HEK293 (cell line): ENCODE results near the gene GTF3C1.

Source experiments
- GLIS1 ChIP-seq: fragments of 450-650 bp; formaldehyde crosslinking; IDR thresholded peaks from 2 replicates; pipeline ENCODE4 v1.5.1; 2016; ENCODE audit warnings: missing biosample characterization, missing genetic modification characterization
- GLIS2 ChIP-seq: fragments of 450-650 bp; formaldehyde crosslinking; IDR thresholded peaks from 2 replicates; pipeline ENCODE4 v1.5.1; 2016; ENCODE audit warnings: missing biosample characterization, missing genetic modification characterization
- SP2 ChIP-seq: fragments of 450-650 bp; formaldehyde crosslinking; IDR thresholded peaks from 2 replicates; pipeline ENCODE4 v1.5.1; 2016; ENCODE audit warnings: missing biosample characterization, missing genetic modification characterization
- TCF7L2 ChIP-seq: IDR thresholded peaks from 2 replicates; pipeline ENCODE4 v1.6.1; 2011; ENCODE audit warnings: low read depth, mild to moderate bottlenecking, inconsistent platforms, low read length, moderate library complexity, borderline replicate concordance
- ZBTB17 ChIP-seq: fragments of 450-650 bp; formaldehyde crosslinking; IDR thresholded peaks from 2 replicates; pipeline ENCODE4 v1.5.1; 2016; ENCODE audit warnings: missing biosample characterization, missing genetic modification characterization
- ZBTB20 ChIP-seq: fragments of 450-650 bp; formaldehyde crosslinking; IDR thresholded peaks from 2 replicates; pipeline ENCODE4 v1.5.1; 2016; ENCODE audit warnings: missing biosample characterization, missing genetic modification characterization
- ZBTB21 ChIP-seq: fragments of 450-650 bp; formaldehyde crosslinking; IDR thresholded peaks from 2 replicates; pipeline ENCODE4 v1.5.1; 2017; ENCODE audit warnings: missing biosample characterization, missing genetic modification characterization
- ZBTB48 ChIP-seq: fragments of 450-650 bp; formaldehyde crosslinking; IDR thresholded peaks from 2 replicates; pipeline ENCODE4 v1.5.1; 2016; ENCODE audit warnings: missing biosample characterization, missing genetic modification characterization
- ZBTB8A ChIP-seq: fragments of 450-650 bp; formaldehyde crosslinking; IDR thresholded peaks from 2 replicates; pipeline ENCODE4 v1.5.1; 2016; ENCODE audit warnings: missing biosample characterization, missing genetic modification characterization
- ZFP69B ChIP-seq: fragments of 450-650 bp; formaldehyde crosslinking; IDR thresholded peaks from 2 replicates; pipeline ENCODE4 v1.5.1; 2016; ENCODE audit warnings: missing biosample characterization, missing genetic modification characterization
- ZNF112 ChIP-seq: fragments of 450-650 bp; formaldehyde crosslinking; IDR thresholded peaks from 2 replicates; pipeline ENCODE4 v1.5.0; 2017; ENCODE audit warnings: missing biosample characterization, missing genetic modification characterization
- ZNF2 ChIP-seq: fragments of 450-650 bp; formaldehyde crosslinking; IDR thresholded peaks from 2 replicates; pipeline ENCODE4 v1.5.1; 2016; ENCODE audit warnings: missing biosample characterization, missing genetic modification characterization
- ZNF341 ChIP-seq: fragments of 450-650 bp; formaldehyde crosslinking; IDR thresholded peaks from 2 replicates; pipeline ENCODE4; 2016; ENCODE audit warnings: low read depth, missing biosample characterization, missing genetic modification characterization
- ZNF366 ChIP-seq: fragments of 450-650 bp; formaldehyde crosslinking; conservative IDR thresholded peaks from 2 replicates; pipeline ENCODE4 v1.5.1; 2016; ENCODE audit warnings: missing biosample characterization, missing genetic modification characterization
- ZNF391 ChIP-seq: fragments of 450-650 bp; formaldehyde crosslinking; IDR thresholded peaks from 2 replicates; pipeline ENCODE4 v1.5.1; 2016; ENCODE audit warnings: low read depth, missing biosample characterization, missing genetic modification characterization, borderline replicate concordance
- ZNF426 ChIP-seq: fragments of 450-650 bp; formaldehyde crosslinking; IDR thresholded peaks from 2 replicates; pipeline ENCODE4 v1.5.1; 2017; ENCODE audit warnings: missing biosample characterization, missing genetic modification characterization, mild to moderate bottlenecking, inconsistent platforms, moderate library complexity
- ZNF561 ChIP-seq: fragments of 450-650 bp; IDR thresholded peaks from 2 replicates; pipeline ENCODE4 v1.5.1; 2018; ENCODE audit warnings: missing biosample characterization, missing genetic modification characterization, borderline replicate concordance
- TF ChIP-seq, protein P1 (sequence below): fragments of 450-650 bp; formaldehyde crosslinking; optimal IDR thresholded peaks from 2 replicates; pipeline ENCODE3; 2016; ENCODE audit warnings: missing biosample characterization, mild to moderate bottlenecking, missing genetic modification characterization
- TF ChIP-seq, protein P2 (sequence below): fragments of 450-650 bp; formaldehyde crosslinking; conservative IDR thresholded peaks from 2 replicates; pipeline ENCODE4 v1.5.1; 2016; ENCODE audit warnings: low read depth, missing biosample characterization, missing genetic modification characterization
- TF ChIP-seq, protein P3 (sequence below): fragments of 450-650 bp; formaldehyde crosslinking; IDR thresholded peaks from 2 replicates; pipeline ENCODE4 v1.5.1; 2016; ENCODE audit warnings: missing biosample characterization, missing genetic modification characterization
- TF ChIP-seq, protein P4 (sequence below): fragments of 450-650 bp; formaldehyde crosslinking; IDR thresholded peaks from 2 replicates; pipeline ENCODE4 v1.5.1; 2016; ENCODE audit warnings: missing biosample characterization, missing genetic modification characterization
- TF ChIP-seq, protein P5 (sequence below): fragments of 450-650 bp; formaldehyde crosslinking; IDR thresholded peaks from 2 replicates; pipeline ENCODE4 v1.5.1; 2016; ENCODE audit warnings: missing biosample characterization, missing genetic modification characterization, low read depth
- TF ChIP-seq, protein P6 (sequence below): fragments of 450-650 bp; formaldehyde crosslinking; IDR thresholded peaks from 2 replicates; pipeline ENCODE4 v1.5.1; 2016; ENCODE audit warnings: missing biosample characterization, missing genetic modification characterization

GTF3C1 gene

DNA sequence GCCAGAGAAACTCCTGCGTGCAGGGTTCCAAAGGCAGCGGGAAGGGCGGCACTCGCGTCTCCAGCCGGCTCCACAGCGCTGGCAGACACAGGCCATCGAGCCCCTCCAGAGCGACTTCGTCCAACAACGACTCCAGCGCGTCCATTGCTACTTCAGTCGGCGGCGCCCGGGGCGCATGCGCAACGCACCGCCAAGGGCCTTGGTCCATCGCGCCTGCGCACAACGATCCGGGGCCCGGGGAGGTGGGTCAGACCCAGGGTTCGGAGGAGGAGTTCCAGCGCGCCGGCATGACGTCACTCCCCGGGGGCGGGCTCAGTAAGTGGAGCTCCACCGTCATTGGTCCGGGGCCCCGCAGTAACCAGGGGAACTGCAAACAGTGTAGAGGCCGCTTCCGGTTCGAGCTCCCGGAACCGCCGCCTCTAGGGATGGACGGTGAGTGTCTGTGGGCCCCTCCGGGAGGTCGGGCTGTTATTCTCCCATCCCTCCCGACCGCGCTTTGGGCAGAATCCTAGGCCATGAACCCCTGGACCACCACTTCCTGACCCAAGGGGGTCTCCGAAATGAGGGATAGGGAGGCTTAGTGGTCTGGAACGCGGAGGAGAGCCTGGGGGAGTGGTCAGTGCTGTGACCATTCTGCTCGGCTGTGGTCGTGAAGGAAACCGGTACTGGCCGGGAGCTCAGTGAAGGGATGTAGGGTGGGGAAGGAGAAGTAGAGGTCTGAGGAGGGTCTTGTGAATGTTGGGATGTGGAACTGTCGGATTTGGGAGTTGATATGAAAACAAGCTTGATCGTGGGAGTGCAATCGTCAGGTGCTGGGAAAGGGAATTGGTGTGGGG is at the start of gene GTF3C1, which contains the start of gene KATNIP (continued):
- TF ChIP-seq, protein P1, sequence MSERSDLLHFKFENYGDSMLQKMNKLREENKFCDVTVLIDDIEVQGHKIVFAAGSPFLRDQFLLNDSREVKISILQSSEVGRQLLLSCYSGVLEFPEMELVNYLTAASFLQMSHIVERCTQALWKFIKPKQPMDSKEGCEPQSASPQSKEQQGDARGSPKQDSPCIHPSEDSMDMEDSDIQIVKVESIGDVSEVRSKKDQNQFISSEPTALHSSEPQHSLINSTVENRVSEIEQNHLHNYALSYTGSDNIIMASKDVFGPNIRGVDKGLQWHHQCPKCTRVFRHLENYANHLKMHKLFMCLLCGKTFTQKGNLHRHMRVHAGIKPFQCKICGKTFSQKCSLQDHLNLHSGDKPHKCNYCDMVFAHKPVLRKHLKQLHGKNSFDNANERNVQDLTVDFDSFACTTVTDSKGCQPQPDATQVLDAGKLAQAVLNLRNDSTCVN: peak; percentile 37
- TF ChIP-seq, protein P2, sequence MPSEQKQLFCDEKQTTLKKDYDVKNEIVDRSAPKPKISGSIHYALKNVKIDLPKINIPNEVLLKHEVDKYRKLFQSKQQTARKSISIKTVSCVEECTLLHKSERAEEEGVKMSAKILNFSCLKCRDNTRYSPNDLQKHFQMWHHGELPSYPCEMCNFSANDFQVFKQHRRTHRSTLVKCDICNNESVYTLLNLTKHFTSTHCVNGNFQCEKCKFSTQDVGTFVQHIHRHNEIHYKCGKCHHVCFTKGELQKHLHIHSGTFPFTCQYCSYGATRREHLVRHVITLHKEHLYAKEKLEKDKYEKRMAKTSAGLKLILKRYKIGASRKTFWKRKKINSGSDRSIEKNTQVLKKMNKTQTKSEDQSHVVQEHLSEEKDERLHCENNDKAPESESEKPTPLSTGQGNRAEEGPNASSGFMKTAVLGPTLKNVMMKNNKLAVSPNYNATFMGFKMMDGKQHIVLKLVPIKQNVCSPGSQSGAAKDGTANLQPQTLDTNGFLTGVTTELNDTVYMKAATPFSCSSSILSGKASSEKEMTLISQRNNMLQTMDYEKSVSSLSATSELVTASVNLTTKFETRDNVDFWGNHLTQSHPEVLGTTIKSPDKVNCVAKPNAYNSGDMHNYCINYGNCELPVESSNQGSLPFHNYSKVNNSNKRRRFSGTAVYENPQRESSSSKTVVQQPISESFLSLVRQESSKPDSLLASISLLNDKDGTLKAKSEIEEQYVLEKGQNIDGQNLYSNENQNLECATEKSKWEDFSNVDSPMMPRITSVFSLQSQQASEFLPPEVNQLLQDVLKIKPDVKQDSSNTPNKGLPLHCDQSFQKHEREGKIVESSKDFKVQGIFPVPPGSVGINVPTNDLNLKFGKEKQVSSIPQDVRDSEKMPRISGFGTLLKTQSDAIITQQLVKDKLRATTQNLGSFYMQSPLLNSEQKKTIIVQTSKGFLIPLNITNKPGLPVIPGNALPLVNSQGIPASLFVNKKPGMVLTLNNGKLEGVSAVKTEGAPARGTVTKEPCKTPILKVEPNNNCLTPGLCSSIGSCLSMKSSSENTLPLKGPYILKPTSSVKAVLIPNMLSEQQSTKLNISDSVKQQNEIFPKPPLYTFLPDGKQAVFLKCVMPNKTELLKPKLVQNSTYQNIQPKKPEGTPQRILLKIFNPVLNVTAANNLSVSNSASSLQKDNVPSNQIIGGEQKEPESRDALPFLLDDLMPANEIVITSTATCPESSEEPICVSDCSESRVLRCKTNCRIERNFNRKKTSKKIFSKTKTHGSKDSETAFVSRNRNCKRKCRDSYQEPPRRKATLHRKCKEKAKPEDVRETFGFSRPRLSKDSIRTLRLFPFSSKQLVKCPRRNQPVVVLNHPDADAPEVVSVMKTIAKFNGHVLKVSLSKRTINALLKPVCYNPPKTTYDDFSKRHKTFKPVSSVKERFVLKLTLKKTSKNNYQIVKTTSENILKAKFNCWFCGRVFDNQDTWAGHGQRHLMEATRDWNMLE (tag by site-specific recombination): peak; percentile 49; the same call in 1 of the 2 replicates
- TF ChIP-seq, protein P3, sequence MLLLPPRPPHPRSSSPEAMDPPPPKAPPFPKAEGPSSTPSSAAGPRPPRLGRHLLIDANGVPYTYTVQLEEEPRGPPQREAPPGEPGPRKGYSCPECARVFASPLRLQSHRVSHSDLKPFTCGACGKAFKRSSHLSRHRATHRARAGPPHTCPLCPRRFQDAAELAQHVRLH (tag by site-specific recombination): peak; percentile 68
- no peak for TF ChIP-seq ZBTB8A (tag by site-specific recombination)
- peak; percentile 62 for TF ChIP-seq GLIS1
- TF ChIP-seq ZBTB48: peak; percentile 68; the same call in 1 of the 2 replicates
- peak; percentile 73; the same call in 1 of the 2 replicates for TF ChIP-seq ZNF561 (tag by site-specific recombination)
- TF ChIP-seq GLIS2 (tag by site-specific recombination): peak; percentile 60
- no peak for TF ChIP-seq ZNF112 (tag by site-specific recombination)
- peak; percentile 58; the same call in 1 of the 2 replicates for TF ChIP-seq ZBTB17 (tag by site-specific recombination)
- no peak for TF ChIP-seq TCF7L2
- peak; percentile 96 for TF ChIP-seq SP2 (tag by site-specific recombination)
- TF ChIP-seq ZBTB21: peak; percentile 94
- 0 out of 2 replicates have a peak, but pooled peaks have one; percentile 11 for TF ChIP-seq ZNF366 (tag by site-specific recombination)
- peak; percentile 99 for TF ChIP-seq ZFP69B (tag by site-specific recombination)
- TF ChIP-seq ZNF2: peak; percentile 45; the same call in 1 of the 2 replicates
- TF ChIP-seq ZNF426 (tag by site-specific recombination): no peak
- TF ChIP-seq, protein P4, sequence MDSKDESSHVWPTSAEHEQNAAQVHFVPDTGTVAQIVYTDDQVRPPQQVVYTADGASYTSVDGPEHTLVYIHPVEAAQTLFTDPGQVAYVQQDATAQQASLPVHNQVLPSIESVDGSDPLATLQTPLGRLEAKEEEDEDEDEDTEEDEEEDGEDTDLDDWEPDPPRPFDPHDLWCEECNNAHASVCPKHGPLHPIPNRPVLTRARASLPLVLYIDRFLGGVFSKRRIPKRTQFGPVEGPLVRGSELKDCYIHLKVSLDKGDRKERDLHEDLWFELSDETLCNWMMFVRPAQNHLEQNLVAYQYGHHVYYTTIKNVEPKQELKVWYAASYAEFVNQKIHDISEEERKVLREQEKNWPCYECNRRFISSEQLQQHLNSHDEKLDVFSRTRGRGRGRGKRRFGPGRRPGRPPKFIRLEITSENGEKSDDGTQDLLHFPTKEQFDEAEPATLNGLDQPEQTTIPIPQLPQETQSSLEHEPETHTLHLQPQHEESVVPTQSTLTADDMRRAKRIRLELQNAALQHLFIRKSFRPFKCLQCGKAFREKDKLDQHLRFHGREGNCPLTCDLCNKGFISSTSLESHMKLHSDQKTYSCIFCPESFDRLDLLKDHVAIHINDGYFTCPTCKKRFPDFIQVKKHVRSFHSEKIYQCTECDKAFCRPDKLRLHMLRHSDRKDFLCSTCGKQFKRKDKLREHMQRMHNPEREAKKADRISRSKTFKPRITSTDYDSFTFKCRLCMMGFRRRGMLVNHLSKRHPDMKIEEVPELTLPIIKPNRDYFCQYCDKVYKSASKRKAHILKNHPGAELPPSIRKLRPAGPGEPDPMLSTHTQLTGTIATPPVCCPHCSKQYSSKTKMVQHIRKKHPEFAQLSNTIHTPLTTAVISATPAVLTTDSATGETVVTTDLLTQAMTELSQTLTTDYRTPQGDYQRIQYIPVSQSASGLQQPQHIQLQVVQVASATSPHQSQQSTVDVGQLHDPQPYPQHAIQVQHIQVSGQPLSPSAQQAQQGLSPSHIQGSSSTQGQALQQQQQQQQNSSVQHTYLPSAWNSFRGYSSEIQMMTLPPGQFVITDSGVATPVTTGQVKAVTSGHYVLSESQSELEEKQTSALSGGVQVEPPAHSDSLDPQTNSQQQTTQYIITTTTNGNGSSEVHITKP (tag by site-specific recombination): 0 out of 2 replicates have a peak, but pooled peaks have one; percentile 9
- TF ChIP-seq ZBTB20 (tag by site-specific recombination): peak; percentile 86
- TF ChIP-seq, protein P5, sequence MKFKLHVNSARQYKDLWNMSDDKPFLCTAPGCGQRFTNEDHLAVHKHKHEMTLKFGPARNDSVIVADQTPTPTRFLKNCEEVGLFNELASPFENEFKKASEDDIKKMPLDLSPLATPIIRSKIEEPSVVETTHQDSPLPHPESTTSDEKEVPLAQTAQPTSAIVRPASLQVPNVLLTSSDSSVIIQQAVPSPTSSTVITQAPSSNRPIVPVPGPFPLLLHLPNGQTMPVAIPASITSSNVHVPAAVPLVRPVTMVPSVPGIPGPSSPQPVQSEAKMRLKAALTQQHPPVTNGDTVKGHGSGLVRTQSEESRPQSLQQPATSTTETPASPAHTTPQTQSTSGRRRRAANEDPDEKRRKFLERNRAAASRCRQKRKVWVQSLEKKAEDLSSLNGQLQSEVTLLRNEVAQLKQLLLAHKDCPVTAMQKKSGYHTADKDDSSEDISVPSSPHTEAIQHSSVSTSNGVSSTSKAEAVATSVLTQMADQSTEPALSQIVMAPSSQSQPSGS (tag by site-specific recombination): peak; percentile 100
- TF ChIP-seq ZNF391: 0 out of 2 replicates have a peak, but pooled peaks have one; percentile 14
- TF ChIP-seq ZNF341 (tag by site-specific recombination): peak; percentile 87
- TF ChIP-seq, protein P6, sequence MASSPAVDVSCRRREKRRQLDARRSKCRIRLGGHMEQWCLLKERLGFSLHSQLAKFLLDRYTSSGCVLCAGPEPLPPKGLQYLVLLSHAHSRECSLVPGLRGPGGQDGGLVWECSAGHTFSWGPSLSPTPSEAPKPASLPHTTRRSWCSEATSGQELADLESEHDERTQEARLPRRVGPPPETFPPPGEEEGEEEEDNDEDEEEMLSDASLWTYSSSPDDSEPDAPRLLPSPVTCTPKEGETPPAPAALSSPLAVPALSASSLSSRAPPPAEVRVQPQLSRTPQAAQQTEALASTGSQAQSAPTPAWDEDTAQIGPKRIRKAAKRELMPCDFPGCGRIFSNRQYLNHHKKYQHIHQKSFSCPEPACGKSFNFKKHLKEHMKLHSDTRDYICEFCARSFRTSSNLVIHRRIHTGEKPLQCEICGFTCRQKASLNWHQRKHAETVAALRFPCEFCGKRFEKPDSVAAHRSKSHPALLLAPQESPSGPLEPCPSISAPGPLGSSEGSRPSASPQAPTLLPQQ (tag by site-specific recombination): peak; percentile 99
